Stimulated activated CD8-positive, alpha-beta memory T cell treated with anti-CD3 and anti-CD28 coated beads, Interleukin-15, amount 100 ng/mL, for 4 hours (primary cell): Measurements from ENCODE around the gene HOXD9.
A peak's percentile ranks its signal among the peaks of the same experiment; 100 is the strongest.

ENCODE experiments used
- DNase-seq, 2 donors: peaks; one replicate each; pipeline ENCODE4 v3.0.0-alpha.2; 2020; ENCODE audit warnings: low read depth in 2 of 2

The HOXD9 gene

DNA sequence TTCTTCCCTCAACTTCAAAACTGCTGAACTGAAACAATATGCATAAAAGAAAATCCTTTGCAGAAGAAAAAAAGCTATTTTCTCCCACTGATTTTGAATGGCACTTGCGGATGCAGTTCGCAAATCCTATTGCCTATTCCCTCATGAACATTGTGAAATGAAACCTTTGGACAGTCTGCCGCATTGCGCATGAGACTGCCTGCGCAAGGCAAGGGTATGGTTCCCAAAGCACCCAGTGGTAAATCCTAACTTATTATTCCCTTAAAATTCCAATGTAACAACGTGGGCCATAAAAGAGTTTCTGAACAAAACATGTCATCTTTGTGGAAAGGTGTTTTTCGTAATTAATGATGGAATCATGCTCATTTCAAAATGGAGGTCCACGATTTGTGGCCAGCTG, 15.4 kb downstream of the HOXD9 start:
- no peak for DNase-seq

DNA sequence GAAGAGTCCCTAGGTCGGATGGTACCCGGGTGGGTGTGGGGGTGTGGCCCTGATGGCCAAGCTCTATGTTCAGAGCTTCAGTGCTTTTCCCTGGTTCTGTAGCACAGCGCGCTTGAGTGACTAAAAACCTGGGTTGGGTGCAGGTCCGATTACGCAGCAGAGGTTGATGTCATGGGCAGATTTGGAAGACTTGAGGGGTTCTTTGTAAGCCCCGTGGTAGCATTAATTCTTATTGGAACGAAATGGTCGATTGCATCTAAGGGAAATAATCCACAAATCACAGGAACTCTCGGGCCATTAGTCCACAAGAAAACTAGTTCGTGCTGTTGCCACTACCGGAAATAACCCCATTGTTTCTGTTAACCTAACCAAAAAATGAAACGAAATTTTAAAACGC, 16.0 kb downstream of the HOXD9 start:
- no peak for DNase-seq

DNA sequence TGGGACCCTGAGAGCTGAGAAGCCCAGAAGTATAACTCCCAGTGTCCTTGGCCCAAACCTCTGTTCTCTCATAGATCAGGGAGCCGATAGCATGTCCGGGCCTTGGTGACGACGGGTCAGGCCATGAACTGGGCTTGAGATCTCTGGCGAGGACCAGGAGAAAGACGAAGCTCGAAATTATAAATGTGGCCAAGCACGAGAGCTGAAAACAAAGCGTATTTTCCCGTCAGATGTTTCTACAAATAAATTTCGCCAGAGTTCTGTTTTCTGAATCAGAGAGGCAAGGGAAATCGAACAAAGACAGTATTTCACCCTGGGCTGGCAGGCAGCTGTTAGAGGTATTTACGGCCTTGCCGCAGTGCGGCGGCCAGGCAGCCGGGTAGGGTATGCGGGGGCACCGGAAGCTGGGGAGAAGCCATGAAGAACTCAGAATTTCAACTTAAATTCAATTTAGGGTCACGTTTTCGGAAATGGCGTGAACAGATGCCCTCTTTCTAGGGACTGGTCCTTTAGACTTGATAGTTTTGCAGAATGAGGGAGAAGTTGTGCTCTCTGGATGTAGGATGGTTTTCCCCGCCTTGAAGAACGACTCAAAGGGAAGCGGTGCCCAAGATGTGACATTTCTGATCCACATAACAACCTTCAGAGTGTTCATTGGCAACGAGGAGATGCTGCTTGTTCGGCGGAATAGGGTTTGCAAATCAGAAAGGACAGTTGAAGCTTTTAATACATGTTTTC, 16.6 kb downstream of the HOXD9 start:
- DNase-seq = no peak

DNA sequence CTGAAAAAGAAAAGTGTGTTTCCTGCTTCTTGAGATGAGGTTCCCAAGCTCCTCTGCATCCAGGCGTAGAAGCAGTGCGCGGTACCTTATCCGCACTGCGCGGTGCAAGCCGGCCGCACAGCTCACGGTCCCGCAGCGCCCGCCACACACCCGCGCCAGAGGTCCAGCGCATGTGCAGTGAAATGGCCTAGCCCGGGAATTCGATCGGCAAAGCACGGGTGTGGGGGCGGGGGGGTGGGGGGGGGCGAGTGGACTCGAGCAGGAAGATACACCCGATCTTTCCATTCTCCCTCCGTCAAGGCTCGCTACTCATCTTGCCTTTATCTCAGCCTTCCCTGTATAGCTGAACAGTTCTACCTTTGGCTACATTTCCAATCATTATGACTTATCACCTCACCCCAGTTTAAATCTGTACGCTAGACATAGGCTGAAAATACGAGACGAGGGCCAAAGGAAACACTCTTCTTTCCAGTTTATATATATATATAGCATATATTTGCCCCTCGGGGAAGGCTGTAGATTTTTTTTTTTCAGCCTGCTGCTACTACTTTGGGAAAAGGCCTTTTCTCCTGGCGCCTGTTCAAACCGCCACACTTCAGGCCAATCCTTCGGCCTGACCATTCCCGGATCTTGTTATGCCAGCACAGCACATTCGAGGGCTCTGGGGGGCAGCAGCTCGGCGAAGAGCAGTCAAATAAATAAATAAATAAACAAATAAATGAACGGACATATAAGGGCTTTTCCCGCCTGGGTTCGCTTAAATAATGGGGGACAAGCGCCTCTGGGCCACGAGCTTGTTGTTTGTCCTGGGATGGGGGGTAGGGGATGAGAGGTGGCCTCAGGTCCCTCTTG, 17.4 kb downstream of the HOXD9 start:
- DNase-seq = no peak

DNA sequence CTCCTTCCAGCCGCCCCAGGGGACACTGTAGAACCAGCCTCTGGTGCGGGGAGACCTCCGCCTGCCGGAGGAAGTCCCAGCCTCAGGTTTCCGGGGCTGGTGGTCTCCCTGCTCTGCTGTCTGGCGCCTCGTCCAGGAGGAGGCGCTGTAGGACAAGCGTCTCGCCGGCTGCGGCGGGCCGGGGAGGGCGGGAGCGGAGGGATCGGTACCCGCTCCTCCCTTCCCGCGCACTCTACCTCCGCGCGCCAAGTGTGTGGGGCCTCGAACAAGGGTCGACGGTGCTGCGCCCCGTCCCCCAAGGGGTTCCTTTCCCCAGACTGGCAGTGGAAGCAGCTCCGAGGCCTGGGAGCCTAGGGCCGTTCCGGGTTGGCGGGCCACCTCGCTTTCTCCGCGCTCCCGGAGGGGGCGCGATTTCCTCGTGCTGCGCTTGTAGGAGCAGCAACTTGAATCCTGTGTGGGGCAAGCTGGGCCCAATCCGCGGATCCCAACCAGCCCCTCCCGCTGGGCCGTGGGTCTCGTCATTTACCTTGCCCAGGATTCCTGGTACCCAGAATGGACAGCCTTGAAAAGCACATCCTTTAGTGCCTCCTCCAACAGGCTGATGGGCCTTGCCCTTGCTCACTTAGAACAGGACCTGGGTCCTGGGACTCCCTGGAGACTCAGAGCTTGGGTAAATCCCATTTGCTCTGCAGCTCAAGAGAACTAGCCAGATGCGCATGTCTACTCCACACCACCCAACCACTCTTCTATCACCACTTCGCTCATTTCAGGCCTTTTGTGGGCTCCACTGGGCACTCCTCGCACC, 18.2 kb downstream of the HOXD9 start:
- peak in 1 of 2 donors; percentile 18 for DNase-seq

DNA sequence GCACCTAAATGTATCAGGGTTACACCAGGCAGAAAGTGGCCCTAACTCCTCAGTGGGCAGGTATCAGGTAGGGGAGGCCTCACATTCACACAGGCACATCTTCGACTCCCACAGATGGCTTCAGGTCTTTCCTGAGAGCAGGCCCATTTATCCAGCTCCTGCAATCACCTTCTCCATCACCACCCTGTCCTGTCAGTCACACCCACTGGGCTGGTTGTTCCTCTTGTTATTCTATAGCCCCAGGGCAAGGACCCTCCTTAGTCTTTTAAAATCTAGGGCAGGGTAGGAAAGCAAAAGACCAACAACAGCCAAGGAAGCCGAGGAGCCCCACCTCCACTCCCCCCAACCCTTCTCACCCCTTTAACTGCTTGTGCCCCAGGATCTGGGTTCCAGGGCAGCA, 19.8 kb downstream of the HOXD9 start:
- no peak for DNase-seq

DNA sequence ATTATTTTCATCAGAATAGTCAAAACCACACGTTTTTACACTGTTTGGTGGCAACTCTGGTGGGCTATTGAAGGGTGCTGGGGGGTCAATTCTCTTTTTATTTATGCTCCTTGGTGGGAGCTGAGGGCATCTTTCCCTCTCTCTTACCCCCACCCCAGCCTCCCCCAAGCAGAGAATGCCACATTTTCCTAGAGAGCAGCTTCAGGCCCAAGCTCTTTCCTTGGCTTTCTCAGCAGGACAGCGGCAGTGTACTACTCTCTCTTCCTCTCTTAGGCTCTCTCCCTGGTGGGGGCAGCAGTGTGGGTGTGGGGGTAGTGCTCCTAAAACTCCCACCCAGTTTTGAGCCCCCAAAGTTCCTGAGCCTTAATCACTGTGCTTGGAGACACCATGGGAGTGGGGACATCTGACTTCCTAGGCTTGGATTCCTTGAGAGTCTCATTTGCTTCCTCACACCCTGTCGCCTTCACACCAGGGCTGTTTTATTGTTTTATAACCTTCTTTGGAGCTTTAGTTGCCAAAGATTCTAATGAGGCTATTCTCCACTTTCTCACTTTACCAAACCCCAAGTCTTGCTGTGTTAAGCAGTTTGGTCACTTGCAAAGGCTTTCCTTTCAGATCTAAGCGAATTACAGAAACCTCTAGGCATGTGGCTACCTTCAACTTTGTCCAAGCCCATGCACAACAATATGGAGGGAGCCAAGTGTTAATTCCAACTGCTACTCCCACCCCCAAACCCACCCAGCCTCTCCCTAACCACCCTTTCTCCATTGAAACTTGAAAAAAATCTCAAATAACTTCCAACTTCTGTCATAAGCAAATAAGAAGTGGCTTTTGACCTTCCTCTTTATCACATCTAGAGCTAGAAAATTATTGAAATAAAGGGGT, 22.8 kb downstream of the HOXD9 start:
- no peak for DNase-seq

DNA sequence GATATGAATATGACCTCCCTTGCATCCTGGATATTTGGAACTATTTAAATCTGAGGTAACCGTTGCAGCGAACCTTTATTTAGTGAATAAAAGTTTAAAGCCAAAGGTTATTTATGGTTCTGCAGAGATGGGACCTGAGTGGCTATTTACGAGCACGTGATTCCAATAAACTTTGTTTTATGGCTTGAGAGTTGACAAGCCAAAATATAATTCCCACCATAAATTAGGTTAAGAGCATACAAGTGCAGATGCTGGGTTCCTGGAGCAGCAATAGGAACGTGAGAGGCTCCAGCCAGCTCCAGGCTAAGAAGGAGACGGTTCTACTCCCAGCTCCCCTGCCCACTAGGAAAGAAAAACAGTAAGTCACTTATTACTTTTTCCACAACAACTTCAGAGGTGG, 23.6 kb downstream of the HOXD9 start:
- DNase-seq = no peak

DNA sequence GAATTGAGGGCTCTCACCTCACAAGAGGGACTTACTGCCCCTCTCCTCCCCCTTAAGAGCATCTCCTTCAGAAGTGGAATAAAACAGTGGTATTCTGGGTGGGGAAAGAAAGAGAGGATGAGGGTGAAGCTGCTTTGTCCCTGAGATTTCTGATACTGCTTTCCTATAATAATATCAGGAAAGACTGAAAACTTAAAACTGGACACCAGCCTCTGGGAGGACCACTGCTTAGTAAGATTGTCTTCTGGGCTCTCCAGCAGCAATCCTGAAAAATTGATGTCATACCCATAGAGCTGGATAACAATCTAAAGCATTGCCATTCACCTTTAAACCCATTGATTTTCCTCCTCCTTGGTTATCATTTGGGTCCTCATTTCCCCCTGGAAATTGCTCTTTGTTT, 24.1 kb downstream of the HOXD9 start:
- DNase-seq = no peak

DNA sequence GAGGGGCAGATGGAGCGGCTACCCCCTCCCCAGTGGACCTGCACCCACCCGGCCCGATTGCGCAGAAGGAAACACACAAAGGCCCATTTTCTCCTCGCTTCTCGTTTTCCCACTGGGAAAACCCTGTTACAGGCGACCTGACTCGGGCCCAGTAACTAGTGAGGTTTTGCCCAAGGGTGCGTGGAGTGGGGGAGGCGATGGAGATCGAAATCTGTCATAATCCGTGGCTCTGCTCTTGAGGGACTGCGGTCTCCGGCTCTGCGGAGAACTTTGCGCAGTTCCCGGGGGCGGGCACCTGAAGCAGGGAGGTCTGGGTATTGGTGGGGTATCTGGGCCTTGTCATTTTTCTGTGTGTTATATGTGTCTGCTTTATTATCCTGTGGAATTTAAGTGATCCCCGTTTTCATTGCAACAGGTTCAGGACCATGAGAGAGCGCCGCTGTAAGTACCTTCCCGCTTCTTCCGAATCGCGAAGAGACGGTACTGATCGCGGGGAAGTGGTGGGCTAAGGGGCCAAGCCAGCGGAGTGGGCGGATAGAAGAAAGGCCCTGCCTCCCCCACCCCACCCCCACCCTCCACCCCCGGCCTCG, 24.8 kb downstream of the HOXD9 start:
- no peak for DNase-seq

DNA sequence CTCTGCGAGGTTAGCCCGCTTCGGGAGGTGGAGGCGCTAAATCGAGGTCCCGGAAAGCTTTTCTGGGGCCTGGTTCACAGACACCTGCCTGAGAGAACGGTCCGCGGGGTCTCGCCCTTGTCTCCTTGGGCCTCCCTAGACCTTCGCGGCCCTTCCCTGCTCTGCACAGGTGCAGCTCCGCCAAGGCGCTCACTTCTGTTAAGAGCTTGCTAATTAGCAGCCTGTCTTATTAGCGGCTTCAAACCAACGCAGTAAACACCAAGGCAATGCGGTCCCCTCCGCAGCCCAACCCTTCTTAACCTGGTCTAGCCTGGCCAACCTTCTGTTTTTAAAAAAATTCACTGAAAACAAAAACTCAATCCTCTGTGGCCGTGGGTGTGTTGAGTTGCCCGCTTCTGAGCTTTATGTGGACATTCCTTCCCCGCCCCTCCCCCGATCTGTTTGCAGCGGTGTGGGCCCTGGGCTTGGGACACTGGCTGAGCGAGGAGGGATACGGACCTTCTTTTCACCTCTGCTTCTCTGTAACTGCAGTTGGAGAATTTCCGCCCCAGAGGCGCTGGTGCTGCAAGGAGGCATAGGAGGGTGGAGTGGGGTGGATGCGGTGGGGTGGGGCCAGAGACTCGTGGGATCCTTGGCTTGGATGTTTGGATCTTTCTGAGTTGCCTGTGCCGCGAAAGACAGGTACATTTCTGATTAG, 25.4 kb downstream of the HOXD9 start:
- no peak for DNase-seq

DNA sequence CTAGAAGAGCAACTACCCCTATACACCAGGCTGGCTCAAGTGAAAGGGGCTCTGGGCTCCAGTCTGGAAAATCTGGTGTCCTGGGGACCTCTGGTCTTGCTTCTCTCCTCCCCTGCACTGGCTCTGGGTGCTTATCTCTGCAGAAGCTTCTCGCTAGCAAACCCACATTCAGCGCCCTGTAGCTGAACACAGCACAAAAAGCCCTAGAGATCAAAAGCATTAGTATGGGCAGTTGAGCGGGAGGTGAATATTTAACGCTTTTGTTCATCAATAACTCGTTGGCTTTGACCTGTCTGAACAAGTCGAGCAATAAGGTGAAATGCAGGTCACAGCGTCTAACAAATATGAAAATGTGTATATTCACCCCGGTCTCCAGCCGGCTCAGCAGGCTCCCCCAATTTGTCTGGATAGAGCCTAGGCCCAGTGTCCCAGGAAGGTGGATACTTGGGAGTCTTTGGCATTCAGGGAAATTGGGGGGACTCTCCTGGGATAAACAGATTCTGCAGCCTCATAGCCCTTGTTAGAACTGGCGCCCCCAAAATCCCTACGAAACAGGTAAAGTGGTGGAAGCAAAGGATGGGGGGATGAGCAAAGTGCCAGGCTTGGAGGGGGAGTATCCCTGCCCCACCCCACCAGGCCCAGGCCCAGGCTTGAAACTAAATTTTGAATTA, 26.4 kb downstream of the HOXD9 start:
- DNase-seq = no peak

DNA sequence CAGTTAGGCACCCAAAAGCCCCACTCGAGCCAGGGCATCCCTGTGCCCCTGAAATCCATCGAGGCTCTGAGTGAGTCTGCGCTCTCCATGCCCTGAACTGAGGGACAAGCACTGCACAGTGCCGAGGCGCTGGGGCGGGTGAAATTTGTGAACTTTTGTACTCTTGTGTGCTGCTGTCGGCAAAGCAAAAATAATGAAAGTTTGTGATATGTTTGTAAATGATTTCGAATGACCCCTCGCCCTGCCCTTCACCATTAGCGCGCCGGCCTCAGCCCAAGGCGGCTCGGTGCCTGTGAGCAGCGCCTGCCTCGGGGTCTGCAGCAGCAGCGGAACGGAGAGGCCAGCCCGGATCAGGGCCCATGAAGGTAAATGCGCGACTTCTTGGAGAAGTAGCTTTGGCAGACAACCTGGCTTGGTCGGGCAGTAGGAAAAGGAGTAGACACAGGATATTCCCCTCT, 27.0 kb downstream of the HOXD9 start:
- no peak for DNase-seq

DNA sequence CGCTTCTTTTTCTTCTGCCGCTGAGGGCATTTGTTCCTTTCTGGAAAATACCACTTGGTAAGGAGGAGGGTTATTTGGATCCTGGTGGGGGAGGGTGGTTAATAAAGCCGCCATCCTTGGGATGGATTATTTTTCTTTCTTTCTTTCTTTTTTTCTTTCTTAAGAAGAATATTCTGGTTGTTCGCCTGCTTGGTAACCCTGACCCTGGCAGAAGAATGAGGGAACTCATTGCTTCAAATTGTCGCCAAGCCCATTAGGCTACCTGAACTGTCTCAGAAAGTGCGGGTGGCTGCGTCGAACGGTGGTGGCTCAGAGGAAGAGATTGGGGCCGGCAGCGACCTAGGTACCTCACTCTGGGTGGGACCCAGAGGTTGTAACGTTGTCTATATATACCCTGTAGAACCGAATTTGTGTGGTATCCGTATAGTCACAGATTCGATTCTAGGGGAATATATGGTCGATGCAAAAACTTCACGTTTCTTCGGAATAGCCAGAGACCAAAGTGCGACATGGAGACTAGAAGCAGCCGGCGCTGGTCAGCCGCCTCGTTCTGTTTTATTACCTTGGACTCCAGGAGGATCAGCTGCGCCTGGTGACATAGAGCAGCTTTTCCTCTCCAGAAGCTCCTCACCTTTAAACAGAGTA, 27.5 kb downstream of the HOXD9 start:
- no peak for DNase-seq

DNA sequence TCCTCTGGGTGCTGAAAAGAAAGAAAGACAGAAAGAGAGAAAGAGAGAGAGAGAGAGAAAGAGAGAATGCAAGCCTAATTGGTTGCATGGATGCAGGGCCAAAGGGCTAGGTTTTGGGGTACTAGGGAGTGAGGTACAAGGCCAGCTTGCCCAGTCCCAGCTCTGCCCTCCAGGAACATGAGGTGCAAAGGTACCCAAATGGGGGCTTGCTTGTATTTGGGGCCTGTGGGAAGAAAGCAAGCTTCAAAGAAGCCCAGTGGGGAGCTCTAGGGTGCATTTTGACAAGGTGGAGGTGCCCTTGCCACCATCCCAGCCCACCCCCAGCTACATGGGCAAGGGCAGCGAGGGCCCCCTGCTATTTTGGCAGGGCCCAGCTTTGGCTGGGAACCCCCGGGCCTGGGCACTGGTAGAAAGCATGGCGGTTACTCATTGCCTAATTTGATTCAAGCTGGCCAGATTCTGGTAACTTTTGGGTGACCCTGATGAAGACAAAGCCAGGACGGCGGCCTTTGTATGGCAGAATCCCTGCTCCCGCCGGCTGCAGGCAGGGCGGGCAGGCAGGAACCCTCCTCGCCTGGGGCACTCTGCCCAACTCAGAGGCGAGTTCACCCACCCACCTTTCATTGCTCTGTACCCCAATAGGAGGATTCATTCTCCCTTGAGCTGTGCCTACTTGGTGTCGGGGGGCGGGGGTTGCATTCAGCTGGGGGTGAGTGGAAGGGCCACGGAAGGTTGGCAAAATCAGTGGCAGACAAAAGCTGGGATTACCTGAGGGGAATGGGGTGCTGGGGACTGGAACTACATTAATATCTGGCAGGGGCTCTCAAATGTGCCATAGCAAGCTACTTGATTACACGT, 28.3 kb downstream of the HOXD9 start:
- DNase-seq = no peak

DNA sequence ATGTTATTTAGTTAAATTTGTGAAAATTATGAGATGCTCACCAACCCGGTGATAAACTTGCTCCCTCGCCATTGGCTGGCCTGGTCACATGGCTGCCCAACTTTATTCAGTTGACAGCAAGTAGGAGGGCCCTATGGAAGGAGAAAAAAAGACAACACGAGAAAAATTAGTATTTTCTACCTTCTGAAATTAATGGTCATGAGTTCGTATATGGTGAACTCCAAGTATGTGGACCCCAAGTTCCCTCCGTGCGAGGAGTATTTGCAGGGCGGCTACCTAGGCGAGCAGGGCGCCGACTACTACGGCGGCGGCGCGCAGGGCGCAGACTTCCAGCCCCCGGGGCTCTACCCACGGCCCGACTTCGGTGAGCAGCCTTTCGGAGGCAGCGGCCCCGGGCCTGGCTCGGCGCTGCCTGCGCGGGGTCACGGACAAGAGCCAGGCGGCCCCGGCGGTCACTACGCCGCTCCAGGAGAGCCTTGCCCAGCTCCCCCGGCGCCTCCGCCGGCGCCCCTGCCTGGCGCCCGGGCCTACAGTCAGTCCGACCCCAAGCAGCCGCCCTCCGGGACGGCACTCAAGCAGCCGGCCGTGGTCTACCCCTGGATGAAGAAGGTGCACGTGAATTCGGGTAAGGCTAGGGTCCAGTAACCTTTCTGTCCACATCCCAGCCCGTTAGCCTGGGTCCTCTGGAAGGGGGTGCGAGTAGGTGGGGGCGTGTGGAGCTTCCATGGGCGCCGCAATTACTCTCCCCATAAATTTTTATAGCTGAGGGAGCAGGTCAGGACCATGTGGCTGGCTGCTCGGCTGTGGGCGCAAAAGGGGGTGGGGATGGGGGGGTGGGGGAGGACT, 29.1 kb downstream of the HOXD9 start, which contains the start of gene HOXD4:
Gene HOXD4, plus strand, starts transcription at position 109 of the 846 bp plus-strand sequence. Its CDS starts 84 bp downstream, at position 193.
- DNase-seq = no peak
